SKM-1 treated with dmso at 0.1 percent for 144 hours (cell line): ENCODE measurements around the gene RNF150.

Experiments
- DNase-seq: peaks from one replicate; lab custom pipeline; 2025; ENCODE audit not compliant: unreplicated experiment; lab: John Stamatoyannopoulos, UW

The RNF150 gene

GRCh38 chr4:141132072-141132708 lies 1.1 kb downstream of the RNF150 start:
- DNase-seq = no peak

- no peak for DNase-seq
Measured at GRCh38 chr4:141131723-141132071, 1.6 kb downstream of the RNF150 start.

- no peak for DNase-seq
Measured at GRCh38 chr4:141130947-141131605, 2.2 kb downstream of the RNF150 start.

GRCh38 chr4:141127884-141128283 lies 5.4 kb downstream of the RNF150 start:
- no peak for DNase-seq

GRCh38 chr4:141126769-141127168 lies 6.5 kb downstream of the RNF150 start:
- DNase-seq = no peak

- DNase-seq = no peak
Measured at GRCh38 chr4:141124224-141124623, 9.0 kb downstream of the RNF150 start.

- DNase-seq = no peak
Measured at GRCh38 chr4:141121768-141122454, 11.4 kb downstream of the RNF150 start.

GRCh38 chr4:141121101-141121500 lies 12.2 kb downstream of the RNF150 start:
- no peak for DNase-seq

- no peak for DNase-seq
Measured at GRCh38 chr4:141120036-141120593, 13.2 kb downstream of the RNF150 start.

- DNase-seq = no peak
Measured at GRCh38 chr4:141119071-141119470, 14.2 kb downstream of the RNF150 start.

- no peak for DNase-seq
Measured at GRCh38 chr4:141118381-141118780, 14.9 kb downstream of the RNF150 start.

- DNase-seq = no peak
Measured at GRCh38 chr4:141117935-141118334, 15.3 kb downstream of the RNF150 start.

GRCh38 chr4:141109983-141110382 lies 23.3 kb downstream of the RNF150 start:
- no peak for DNase-seq

- no peak for DNase-seq
Measured at GRCh38 chr4:141107927-141108326, 25.3 kb downstream of the RNF150 start.

GRCh38 chr4:141102367-141102766 lies 30.9 kb downstream of the RNF150 start:
- no peak for DNase-seq

GRCh38 chr4:141101511-141101910 lies 31.8 kb downstream of the RNF150 start:
- DNase-seq = no peak

- DNase-seq = no peak
Measured at GRCh38 chr4:141099326-141099725, 33.9 kb downstream of the RNF150 start.

- no peak for DNase-seq
Measured at GRCh38 chr4:141098163-141098562, 35.1 kb downstream of the RNF150 start.

- DNase-seq = no peak
Measured at GRCh38 chr4:141090473-141090872, 42.8 kb downstream of the RNF150 start.

- DNase-seq = no peak
Measured at GRCh38 chr4:141081921-141082395, 51.3 kb downstream of the RNF150 start.

- DNase-seq = no peak
Measured at GRCh38 chr4:141080668-141081067, 52.6 kb downstream of the RNF150 start.

GRCh38 chr4:141079393-141079930 lies 53.8 kb downstream of the RNF150 start:
- no peak for DNase-seq
